Adrenal gland (tissue), 5 donors: ENCODE results near the gene PNPLA3.

Experiments
- CTCF ChIP-seq, 6 experiments: fragments of 450-650 bp in 4 of 6; fragments of 200-600 bp in 2 of 6; sonication (generic) in 1 of 6; IDR thresholded peaks; 1 replicate in 5 of 6; 2 replicates in 1 of 6; pipeline versions ENCODE4 v1.5.1 to v1.8.0; 2016 to 2021; ENCODE audit warnings: antibody characterized with exemption in 6 of 6, mild to moderate bottlenecking in 2 of 6, moderate library complexity in 1 of 6
- POLR2A ChIP-seq, 2 donors: fragments of 450-650 bp; IDR thresholded peaks; one replicate each; pipeline ENCODE4 v1.6.1; 2017; ENCODE audit warnings: antibody characterized with exemption in 2 of 2, mild to moderate bottlenecking in 2 of 2, moderate library complexity in 1 of 2
- donor health status: DM: no; HTN: no; CAD: no.

- TF ChIP-seq CTCF (IDR thresholded peaks at IDR 0.05) (no peak), POLR2A (IDR thresholded peaks at IDR 0.05) (no peak)
Measured at GRCh38 chr22:43996170-43996980, 72.8 kb downstream of the PNPLA3 start.
